Lower leg skin (tissue), 4 donors: ENCODE data around the gene C2orf76. TPM values are rescaled to one million over a fixed set of nuclear protein-coding genes. Genes with fewer than 3 reads are reported as not detected.

Source experiments
- DNase-seq, 2 donors: peaks; one replicate each; pipeline ENCODE4 v3.0.0-alpha.2; 2019; ENCODE audit warnings: low spot score in 2 of 2
- H3K4me3 ChIP-seq: fragments of 200-600 bp; sonication (generic); 2 replicates; pipeline ENCODE4 v1.5.1; 2017; ENCODE audit warnings: mild to moderate bottlenecking, low read depth; ENCODE audit not compliant: poor library complexity, severe bottlenecking
- POLR2A ChIP-seq, 2 donors: fragments of 450-650 bp; IDR thresholded peaks; one replicate each; pipeline ENCODE4 v1.6.1; 2016 to 2017; ENCODE audit warnings: antibody characterized with exemption in 2 of 2, mild to moderate bottlenecking in 1 of 2, moderate library complexity in 1 of 2
- WGBS, 2 donors: methylation state at CpG; one replicate each; pipeline ENCODE4 v1.1.5; 2018; 5-methylcytosine and 5-hydroxymethylcytosine counted together
- intact Hi-C: fragments of 100-400 bp; cut with DNase I; formaldehyde crosslinking; loops from one replicate; pipeline ENCODE4 v1.15.0; 2023; ENCODE audit warnings: low total_unique reads
- total RNA-seq, 4 donors: library from RNA; depleted of rRNA; stranded (reverse); fragments of >200 nt; gene quantifications; one replicate each; pipeline ENCODE4 v1.1.0, GENCODE V29; 2016
- TF ChIP-seq, protein P1 (sequence below), 3 donors: fragments of 450-650 bp; IDR thresholded peaks; one replicate each; pipeline ENCODE4 v1.5.1; 2016; ENCODE audit warnings: antibody characterized with exemption in 3 of 3, mild to moderate bottlenecking in 3 of 3, moderate library complexity in 2 of 3

Gene C2orf76
- total RNA-seq, 4 donors from 2014 or later = 13.3 to 18.3 (median 16.7) TPM

DNA sequence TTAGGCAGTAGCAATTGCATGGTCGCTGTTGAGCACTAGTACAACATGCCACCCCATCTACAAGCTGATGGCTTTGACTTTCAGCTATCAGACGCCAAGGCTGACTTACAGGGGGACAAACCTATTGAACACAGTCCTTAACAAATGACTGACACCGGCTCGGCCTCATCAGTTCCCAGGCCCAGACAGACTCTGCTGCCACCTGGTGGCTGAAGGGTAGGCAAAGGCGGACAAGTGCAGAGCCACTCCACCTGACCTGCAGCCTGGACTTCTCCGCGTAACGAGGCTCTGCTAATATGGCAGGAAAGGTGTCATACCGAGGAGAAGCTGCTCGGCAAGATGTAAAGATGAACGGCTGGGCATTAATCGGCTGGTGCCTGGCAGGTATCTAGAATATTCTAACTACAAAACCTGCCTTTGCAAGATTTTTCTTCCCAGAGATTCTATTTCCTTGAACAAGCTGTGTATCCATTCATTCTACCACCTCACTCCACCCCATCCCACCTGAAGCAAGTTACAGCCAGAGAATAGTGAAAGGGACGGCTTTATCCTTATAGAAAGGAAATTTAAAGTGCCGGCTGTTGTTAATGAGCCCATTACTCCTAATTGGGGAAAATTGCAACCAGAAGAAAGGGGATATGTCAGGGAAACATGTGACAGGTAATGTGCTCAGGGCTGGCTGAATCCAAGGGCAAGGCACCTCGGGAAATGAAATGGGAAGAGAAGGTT, 75.6 kb downstream of the C2orf76 start:
- DNase-seq = peak in 1 of 2 donors; percentile 95
- intact Hi-C loops = loop anchor here (10.0 kb wide), 1 partner anchor 406 kb away; no protein-coding TSS in a partner anchor
- WGBS, 2 donors = 47 to 77% methylated on average over 15 of the region's 15 CpGs
- TF ChIP-seq, protein P1, sequence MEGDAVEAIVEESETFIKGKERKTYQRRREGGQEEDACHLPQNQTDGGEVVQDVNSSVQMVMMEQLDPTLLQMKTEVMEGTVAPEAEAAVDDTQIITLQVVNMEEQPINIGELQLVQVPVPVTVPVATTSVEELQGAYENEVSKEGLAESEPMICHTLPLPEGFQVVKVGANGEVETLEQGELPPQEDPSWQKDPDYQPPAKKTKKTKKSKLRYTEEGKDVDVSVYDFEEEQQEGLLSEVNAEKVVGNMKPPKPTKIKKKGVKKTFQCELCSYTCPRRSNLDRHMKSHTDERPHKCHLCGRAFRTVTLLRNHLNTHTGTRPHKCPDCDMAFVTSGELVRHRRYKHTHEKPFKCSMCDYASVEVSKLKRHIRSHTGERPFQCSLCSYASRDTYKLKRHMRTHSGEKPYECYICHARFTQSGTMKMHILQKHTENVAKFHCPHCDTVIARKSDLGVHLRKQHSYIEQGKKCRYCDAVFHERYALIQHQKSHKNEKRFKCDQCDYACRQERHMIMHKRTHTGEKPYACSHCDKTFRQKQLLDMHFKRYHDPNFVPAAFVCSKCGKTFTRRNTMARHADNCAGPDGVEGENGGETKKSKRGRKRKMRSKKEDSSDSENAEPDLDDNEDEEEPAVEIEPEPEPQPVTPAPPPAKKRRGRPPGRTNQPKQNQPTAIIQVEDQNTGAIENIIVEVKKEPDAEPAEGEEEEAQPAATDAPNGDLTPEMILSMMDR (IDR thresholded peaks at IDR 0.05) = no peak
- TF ChIP-seq POLR2A (IDR thresholded peaks at IDR 0.05) = no peak
- H3K4me3 ChIP-seq = no peak overlapping the region

DNA sequence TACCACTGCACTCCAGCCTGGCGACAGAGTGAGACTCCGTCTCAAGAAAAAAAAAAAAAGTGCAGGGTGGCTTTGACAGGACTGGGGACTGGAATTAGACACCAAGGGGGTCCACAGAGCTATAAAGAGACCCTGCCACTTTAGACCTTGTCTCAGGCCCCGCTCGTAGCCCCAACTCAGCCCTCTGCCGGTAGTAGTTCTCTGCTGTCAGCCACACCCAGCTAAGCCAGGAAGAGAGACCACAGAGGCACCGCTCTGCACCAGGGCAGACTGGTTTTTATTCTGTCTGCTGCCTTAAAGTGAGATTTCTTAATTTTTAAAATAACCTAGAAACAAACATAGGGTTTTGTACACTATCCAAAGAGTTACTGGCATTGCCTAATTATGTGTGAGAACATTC, 77.0 kb downstream of the C2orf76 start:
- intact Hi-C loops = loop anchor here (10.0 kb wide), 1 partner anchor 405 kb away; no protein-coding TSS in a partner anchor
- peak in 1 of 2 donors; percentile 62 for DNase-seq
- WGBS, 2 donors = 74 to 88% methylated on average over 6 of the region's 6 CpGs
- H3K4me3 ChIP-seq = no peak overlapping the region
- TF ChIP-seq, protein P1 (IDR thresholded peaks at IDR 0.05) = no peak
- TF ChIP-seq POLR2A (IDR thresholded peaks at IDR 0.05) = no peak

DNA sequence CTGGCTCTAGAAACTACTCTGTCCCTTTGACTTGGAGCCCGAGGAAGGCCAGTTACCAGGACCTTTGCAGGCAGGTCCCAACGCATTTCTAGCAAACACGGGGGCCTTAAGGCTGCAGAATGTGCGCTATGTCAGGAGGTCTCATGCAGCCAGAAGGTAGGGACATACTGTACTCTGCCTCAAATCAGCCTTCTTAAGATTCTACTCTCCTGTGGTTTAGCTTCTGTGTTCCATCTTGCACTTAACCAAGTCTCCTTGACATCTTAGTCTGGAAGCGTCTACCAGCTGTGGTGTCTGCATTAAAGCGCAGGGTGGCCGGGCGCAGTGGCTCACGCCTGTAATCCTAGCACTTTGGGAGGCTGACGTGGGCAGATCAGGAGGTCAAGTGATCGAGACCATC, 77.5 kb downstream of the C2orf76 start:
- no peak for TF ChIP-seq POLR2A (IDR thresholded peaks at IDR 0.05)
- TF ChIP-seq, protein P1 (IDR thresholded peaks at IDR 0.05) = no peak
- WGBS, 2 donors = 75 to 83% methylated on average over 11 of the region's 11 CpGs
- intact Hi-C loops = no loop called here

DNA sequence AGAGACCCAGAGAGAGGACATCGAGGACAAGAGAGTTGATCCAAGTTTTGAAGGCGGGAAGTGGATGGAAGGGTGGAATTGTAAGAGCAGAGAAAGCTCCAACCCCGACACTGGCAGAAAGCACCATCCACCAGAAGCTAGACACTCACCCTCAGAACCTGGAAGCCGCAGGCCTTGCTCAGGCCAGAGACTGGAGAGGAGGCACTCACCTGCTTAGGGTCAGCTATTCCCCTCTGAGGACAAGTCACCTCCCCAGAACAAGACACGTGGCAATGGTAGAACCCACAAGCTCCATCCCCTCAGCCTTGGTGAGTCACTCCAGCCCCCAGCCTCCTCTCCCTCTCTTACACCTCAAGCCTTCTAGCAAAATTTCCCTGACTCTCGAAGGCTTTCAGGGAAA, 78.1 kb downstream of the C2orf76 start:
- intact Hi-C loops = no loop called here
- 87 to 95% methylated on average over 6 of the region's 6 CpGs for WGBS, 2 donors
- DNase-seq = peak in 1 of 2 donors; percentile 73
- H3K4me3 ChIP-seq = no peak overlapping the region
- TF ChIP-seq, protein P1 (IDR thresholded peaks at IDR 0.05) = no peak
- TF ChIP-seq POLR2A (IDR thresholded peaks at IDR 0.05) = no peak

More for the DNA sequence above, 77.5 kb downstream of the C2orf76 start:
- H3K4me3 ChIP-seq = no peak overlapping the region
- DNase-seq = peak in 1 of 2 donors; percentile 58

DNA sequence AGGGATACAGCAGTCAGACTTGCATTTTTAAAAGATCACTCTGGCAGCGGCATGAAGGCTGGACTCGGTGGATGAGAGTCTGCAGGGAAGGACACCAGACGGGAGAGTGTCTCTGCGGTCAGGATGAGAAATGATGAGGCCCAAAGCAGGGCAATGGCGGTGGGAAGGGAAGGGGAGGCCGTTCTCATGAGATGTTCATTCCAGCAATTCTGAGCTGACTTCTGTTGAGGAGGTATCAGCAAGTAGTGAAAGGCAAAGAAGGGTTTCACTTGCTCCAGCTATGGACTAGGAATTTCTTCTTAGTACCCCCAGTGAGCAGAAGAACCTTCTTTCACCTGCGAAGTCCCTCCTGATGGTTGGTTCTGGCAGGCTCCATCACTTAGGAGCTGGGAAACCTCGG, 80.0 kb downstream of the C2orf76 start:
- TF ChIP-seq, protein P1 (IDR thresholded peaks at IDR 0.05) = no peak
- no peak for TF ChIP-seq POLR2A (IDR thresholded peaks at IDR 0.05)
- H3K4me3 ChIP-seq = no peak overlapping the region
- peak in 1 of 2 donors; percentile 56 for DNase-seq
- 86 to 89% methylated on average over 8 of the region's 8 CpGs for WGBS, 2 donors
- intact Hi-C loops = no loop called here
